Keratinocyte (primary cell): ENCODE measurements around the gene C1orf53. TPM values are rescaled to one million over a fixed set of nuclear protein-coding genes. Genes with fewer than 3 reads are reported as not detected.

Source experiments
- DNase-seq: peaks from one replicate; pipeline ENCODE4 v3.0.0-alpha.2; 2011; ENCODE audit warnings: low read depth, missing footprints, low spot score
- FAIRE-seq: peaks from 2 replicates; lab custom pipeline; 2011; peaks lifted over from hg19 to GRCh38; lab: Jason Lieb, UNC
- H2AFZ ChIP-seq: 2 replicates; pipeline ENCODE4 v1.6.0; 2012; ENCODE audit warnings: low read length, control low read depth, inconsistent platforms; ENCODE audit not compliant: control insufficient read depth
- H3K27ac ChIP-seq: 2 replicates; pipeline ENCODE4 v1.5.1; 2011; ENCODE audit warnings: low read length; ENCODE audit not compliant: control insufficient read depth, insufficient read depth
- H3K27me3 ChIP-seq: 3 replicates; pipeline ENCODE4 v1.6.0; 2011; ENCODE audit warnings: low read length; ENCODE audit not compliant: control insufficient read depth, insufficient read depth; ENCODE audit errors: extremely low read depth
- H3K36me3 ChIP-seq, 2 experiments: 2 replicates in 1 of 2; 3 replicates in 1 of 2; pipeline ENCODE4 v1.5.1; 2011; ENCODE audit warnings: low read length in 2 of 2, mild to moderate bottlenecking in 1 of 2; ENCODE audit not compliant: control insufficient read depth in 2 of 2, insufficient read depth in 2 of 2; ENCODE audit errors: extremely low read depth in 1 of 2
- H3K4me1 ChIP-seq: 3 replicates; pipeline ENCODE4 v1.5.1; 2011; ENCODE audit warnings: low read length; ENCODE audit not compliant: control insufficient read depth, insufficient read depth; ENCODE audit errors: extremely low read depth
- H3K4me2 ChIP-seq: 3 replicates; pipeline ENCODE4 v1.6.0; 2011; ENCODE audit warnings: low read depth, low read length; ENCODE audit not compliant: control insufficient read depth, insufficient read depth; ENCODE audit errors: extremely low read depth
- H3K4me3 ChIP-seq, 3 experiments: fragments of 200-600 bp in 1 of 3; sonication (generic) in 1 of 3; 2 replicates in 2 of 3; 3 replicates in 1 of 3; pipeline ENCODE4 v1.5.1; 2011 to 2016; ENCODE audit warnings: low read length in 3 of 3, mild to moderate bottlenecking in 3 of 3, control low read depth in 2 of 3, inconsistent platforms in 1 of 3, low read depth in 1 of 3, mixed read lengths in 1 of 3, mixed run types in 1 of 3, moderate library complexity in 1 of 3; ENCODE audit not compliant: control insufficient read depth in 2 of 3, insufficient read depth in 2 of 3; ENCODE audit errors: extremely low read depth in 1 of 3
- H3K79me2 ChIP-seq: 2 replicates; pipeline ENCODE4 v1.6.0; 2012; ENCODE audit warnings: low read length; ENCODE audit not compliant: control insufficient read depth, insufficient read depth
- H3K9ac ChIP-seq: 3 replicates; pipeline ENCODE4 v1.6.0; 2011; ENCODE audit warnings: low read length; ENCODE audit not compliant: control insufficient read depth, insufficient read depth; ENCODE audit errors: extremely low read depth
- H3K9me1 ChIP-seq: 3 replicates; pipeline ENCODE4 v1.6.0; 2011; ENCODE audit warnings: low read length; ENCODE audit not compliant: control insufficient read depth, insufficient read depth; ENCODE audit errors: extremely low read depth
- H3K9me3 ChIP-seq: 2 replicates; pipeline ENCODE4 v1.5.1; 2012; ENCODE audit warnings: low read depth, low read length; ENCODE audit not compliant: control insufficient read depth
- H4K20me1 ChIP-seq: 3 replicates; pipeline ENCODE4 v1.6.0; 2011; ENCODE audit warnings: low read length; ENCODE audit not compliant: control insufficient read depth, insufficient read depth; ENCODE audit errors: extremely low read depth
- CTCF ChIP-seq, 3 experiments: IDR thresholded peaks in 1 of 3; conservative IDR thresholded peaks in 1 of 3; optimal IDR thresholded peaks in 1 of 3; 2 replicates in 2 of 3; 3 replicates in 1 of 3; pipeline versions ENCODE3 to v1.5.1; 2011; ENCODE audit warnings: low read length in 3 of 3, mild to moderate bottlenecking in 3 of 3, moderate library complexity in 2 of 3, control low read depth in 1 of 3, inconsistent platforms in 1 of 3; ENCODE audit not compliant: insufficient read depth in 2 of 3; ENCODE audit errors: extremely low read depth in 1 of 3
- EZH2 ChIP-seq: IDR thresholded peaks from one replicate; pipeline ENCODE4 v1.6.1; 2012; ENCODE audit warnings: inconsistent platforms, mild to moderate bottlenecking, low read length, moderate library complexity
- dilution Hi-C: fragments of 300-500 bp; cut with MboI; formaldehyde crosslinking; loops from one replicate; pipeline ENCODE4 v1.7.0; 2020; ENCODE audit warnings: low sequenced_read_pairs; ENCODE audit not compliant: extremely low pct_ligation_motif_present
- polyA plus RNA-seq, 5 experiments: library from polyadenylated mRNA; depleted of rRNA in 3 of 5; stranded (reverse) in 3 of 5; stranded (forward) in 1 of 5; unstranded in 1 of 5; fragments of >200 nt; gene quantifications; 1 replicate in 1 of 5; 2 replicates in 3 of 5; 3 replicates in 1 of 5; pipeline versions ENCODE4 v1.2.1 to v1.2.3, GENCODE V29; 2011 to 2012; ENCODE audit warnings: missing spikeins in 2 of 5, low read depth in 1 of 5, low replicate concordance in 1 of 5

Gene C1orf53
- polyA plus RNA-seq, 1 donor (not counting 4 experiments of a cell fraction or from before 2014, with no cell fraction given), result 6.2 TPM

GRCh38 chr1:197913495-197914276, 11.3 kb downstream of the C1orf53 start:
- Histone ChIP-seq H2AFZ (no peak overlapping the region), H3K9me1 (no peaks in the 10 kb centered on the region), H3K4me1 (peaks cover 28% of the 10 kb centered on the region), H3K27ac (no peak overlapping the region), H3K79me2 (no peaks in the 10 kb centered on the region), H3K36me3 (no peaks in the 10 kb centered on the region), H3K9ac (no peak overlapping the region), H4K20me1 (no peaks in the 10 kb centered on the region), H3K27me3 (peaks cover 100% of the 10 kb centered on the region), H3K9me3 (no peaks in the 10 kb centered on the region), H3K4me3 (peak overlapping the region in 1 of 3 experiments; percentile 75), H3K4me2 (peak overlapping the region; percentile 95)
- dilution Hi-C loops, result no loop called here
- FAIRE-seq, result no peak
- no peak for DNase-seq
- no peak for TF ChIP-seq CTCF (optimal IDR thresholded peaks at IDR 0.05 in 1 of 3, IDR thresholded peaks at IDR 0.05 in 1 of 3, conservative IDR thresholded peaks at IDR 0.05 in 1 of 3; ENCODE audit: extremely low read depth in 1 of 3, insufficient read depth in 2 of 3, low read length in 3 of 3)

GRCh38 chr1:197914510-197914909, 12.1 kb downstream of the C1orf53 start:
- no peaks in the 10 kb centered on the region for H3K79me2 ChIP-seq
- H2AFZ ChIP-seq, result no peak overlapping the region
- no peak for DNase-seq
- H3K9me3 ChIP-seq, result no peaks in the 10 kb centered on the region
- H3K4me2 ChIP-seq, result no peak overlapping the region
- no peaks in the 10 kb centered on the region for H3K9me1 ChIP-seq
- H3K36me3 ChIP-seq, result no peaks in the 10 kb centered on the region
- FAIRE-seq, result no peak
- no peaks in the 10 kb centered on the region for H4K20me1 ChIP-seq
- TF ChIP-seq CTCF (optimal IDR thresholded peaks at IDR 0.05 in 1 of 3, IDR thresholded peaks at IDR 0.05 in 1 of 3, conservative IDR thresholded peaks at IDR 0.05 in 1 of 3; ENCODE audit: extremely low read depth in 1 of 3, insufficient read depth in 2 of 3, low read length in 3 of 3) (no peak), EZH2 (no peak)
- H3K27me3 ChIP-seq, result peaks cover 100% of the 10 kb centered on the region
- H3K4me3 ChIP-seq, result no peak overlapping the region
- no peak overlapping the region for H3K9ac ChIP-seq
- H3K4me1 ChIP-seq, result peaks cover 28% of the 10 kb centered on the region
- dilution Hi-C loops, result no loop called here
- no peak overlapping the region for H3K27ac ChIP-seq
